ENCODE results near the gene FXYD6. TPM values are rescaled to one million over a fixed set of nuclear protein-coding genes. Genes with fewer than 3 reads are reported as not detected.

Gene FXYD6
- total and polyA plus RNA-seq, 8 donors, result 12.7 to 187 (median 40.6) TPM

- peaks cover 12 to 68% (median 22%) of the 10 kb centered on the region in 4 donors for H3K4me1 ChIP-seq
- peak in 1 of 2 donors; percentile 22 for DNase-seq
- no peak for TF ChIP-seq POLR2A (IDR thresholded peaks at IDR 0.05)
- no peaks in the 10 kb centered on the region for H3K9me3 ChIP-seq
- no peaks in the 10 kb centered on the region for H3K27me3 ChIP-seq
- H3K4me3 ChIP-seq, result no peak overlapping the region
- no peaks in the 10 kb centered on the region for H3K36me3 ChIP-seq
- WGBS, 5 donors, result 72 to 91% (median 79%) methylated on average over 6 of the region's 6 CpGs
- intact Hi-C loops (cut with DNase I; ENCODE audit: low total_unique reads), result no loop called here
- no peak overlapping the region for H3K27ac ChIP-seq
These were observed 16.3 kb downstream of the FXYD6 start for GRCh38 chr11:117860139-117860538.

- Histone ChIP-seq H3K4me1 (peaks cover 12 to 69% (median 22%) of the 10 kb centered on the region in 4 donors), H3K4me3 (no peak overlapping the region), H3K27me3 (no peaks in the 10 kb centered on the region), H3K27ac (no peak overlapping the region), H3K9me3 (no peaks in the 10 kb centered on the region), H3K36me3 (no peaks in the 10 kb centered on the region)
- TF ChIP-seq CTCF (IDR thresholded peaks at IDR 0.05) (no peak), EP300 (IDR thresholded peaks at IDR 0.05) (no peak), POLR2AphosphoS5 (IDR thresholded peaks at IDR 0.05) (no peak), POLR2A (IDR thresholded peaks at IDR 0.05) (no peak)
- DNase-seq, result peak in 1 of 2 donors; percentile 6
- 76 to 87% (median 79%) methylated on average over 9 of the region's 9 CpGs for WGBS, 5 donors
- intact Hi-C loops (cut with DNase I; ENCODE audit: low total_unique reads), result no loop called here
These were observed 16.9 kb downstream of the FXYD6 start for GRCh38 chr11:117859488-117860112.

GRCh38 chr11:117859061-117859460 lies 17.4 kb downstream of the FXYD6 start:
- WGBS, 5 donors, result 77 to 89% (median 85%) methylated on average over 10 of the region's 10 CpGs
- no peaks in the 10 kb centered on the region for H3K36me3 ChIP-seq
- intact Hi-C loops (cut with DNase I; ENCODE audit: low total_unique reads), result no loop called here
- H3K27ac ChIP-seq, result no peak overlapping the region
- peaks cover 12 to 74% (median 22%) of the 10 kb centered on the region in 4 donors for H3K4me1 ChIP-seq
- TF ChIP-seq POLR2A (IDR thresholded peaks at IDR 0.05) (no peak), POLR2AphosphoS5 (IDR thresholded peaks at IDR 0.05) (no peak), CTCF (IDR thresholded peaks at IDR 0.05) (no peak), EP300 (IDR thresholded peaks at IDR 0.05) (no peak)
- H3K9me3 ChIP-seq, result no peaks in the 10 kb centered on the region
- H3K27me3 ChIP-seq, result no peaks in the 10 kb centered on the region
- H3K4me3 ChIP-seq, result no peak overlapping the region
- DNase-seq, result peak in 1 of 2 donors; percentile 16

GRCh38 chr11:117857734-117858414 lies 18.6 kb downstream of the FXYD6 start:
- peaks cover 0 to 7% (median 0%) of the 10 kb centered on the region in 4 donors for H3K9me3 ChIP-seq
- peaks cover 12 to 72% (median 22%) of the 10 kb centered on the region in 4 donors for H3K4me1 ChIP-seq
- 58 to 66% (median 62%) methylated on average over 11 of the region's 11 CpGs for WGBS, 5 donors
- H3K36me3 ChIP-seq, result no peaks in the 10 kb centered on the region
- H3K4me3 ChIP-seq, result no peak overlapping the region
- intact Hi-C loops (cut with DNase I; ENCODE audit: low total_unique reads), result no loop called here
- no peak overlapping the region for H3K27ac ChIP-seq
- no peak for TF ChIP-seq CTCF (IDR thresholded peaks at IDR 0.05)
- TF ChIP-seq POLR2AphosphoS5 (IDR thresholded peaks at IDR 0.05), result no peak
- no peak for TF ChIP-seq POLR2A (IDR thresholded peaks at IDR 0.05)
- no peak for TF ChIP-seq EP300 (IDR thresholded peaks at IDR 0.05)
- DNase-seq, result peak in 1 of 2 donors; percentile 38
- H3K27me3 ChIP-seq, result peaks cover 0 to 3% (median 0%) of the 10 kb centered on the region in 3 donors

All from stomach (tissue), 9 donors.